Islet of Langerhans (tissue), 1 donor: ENCODE data around the gene GATA5.

Experiments
- FAIRE-seq: peaks from one replicate; lab custom pipeline; 2011; peaks lifted over from hg19 to GRCh38; lab: Jason Lieb, UNC

Gene GATA5

GRCh38 chr20:62413896-62414481, 61.8 kb downstream of the GATA5 start:
- FAIRE-seq = no peak
